ENCODE results near the gene SHLD1.

The SHLD1 gene

DNA sequence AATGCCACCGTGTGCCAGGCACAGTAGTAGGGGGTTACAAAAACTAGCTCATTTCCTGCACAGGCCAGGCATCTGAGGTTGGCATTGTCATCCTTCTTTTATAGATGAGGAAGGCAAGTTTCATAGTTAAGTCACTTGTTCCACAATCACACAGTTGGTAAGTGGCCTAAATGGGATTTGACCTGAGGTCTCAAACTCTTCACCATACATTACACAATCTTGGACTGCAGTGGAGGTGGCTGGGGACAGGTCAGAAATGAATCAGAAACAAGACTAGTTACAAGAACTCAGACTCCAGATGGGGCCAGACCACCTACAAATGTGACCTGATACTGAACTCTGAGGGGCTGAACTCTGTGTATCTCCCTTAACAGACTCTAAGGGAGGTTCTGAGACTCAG lies 150.7 kb downstream of the SHLD1 start:
- DNase-seq: no peak

DNA sequence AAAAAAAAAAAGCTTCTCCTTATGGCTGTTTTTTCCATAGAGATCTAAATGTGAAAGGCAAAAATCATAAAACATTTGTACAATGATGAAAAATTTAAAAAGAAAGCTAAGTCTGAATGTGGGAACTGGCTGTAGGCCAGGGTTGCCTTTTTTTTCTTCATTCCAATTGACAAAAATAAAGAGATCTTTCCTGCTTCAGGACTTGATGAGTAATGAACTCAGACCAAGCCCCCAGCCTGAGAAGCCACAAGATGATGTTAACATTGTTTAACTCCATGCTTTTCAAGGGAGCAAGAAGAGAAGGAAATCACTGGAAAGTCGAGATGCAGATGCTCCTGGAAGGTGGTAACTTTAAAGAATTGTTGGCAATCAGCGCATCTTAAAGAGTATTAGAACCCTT lies 158.8 kb downstream of the SHLD1 start:
- DNase-seq: no peak

DNA sequence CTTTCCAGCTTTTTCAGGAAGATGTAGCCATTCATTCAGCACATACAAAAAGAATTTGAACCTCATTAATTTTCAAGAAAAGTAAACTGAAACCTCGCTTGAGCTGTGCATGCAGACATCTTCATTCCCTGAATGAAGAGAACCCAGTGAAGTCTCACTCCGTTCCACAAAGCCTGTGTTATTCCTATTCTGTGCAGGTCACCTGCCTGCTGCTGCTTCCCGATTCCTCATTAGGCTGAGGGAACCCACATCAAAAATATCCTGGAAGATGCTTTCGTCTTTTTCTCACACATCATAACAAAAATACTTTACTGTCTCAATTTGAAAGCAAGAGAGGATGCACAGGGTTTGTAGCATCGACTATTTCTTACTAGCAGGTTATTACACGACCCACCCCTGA lies 160.0 kb downstream of the SHLD1 start:
- DNase-seq: no peak

DNA sequence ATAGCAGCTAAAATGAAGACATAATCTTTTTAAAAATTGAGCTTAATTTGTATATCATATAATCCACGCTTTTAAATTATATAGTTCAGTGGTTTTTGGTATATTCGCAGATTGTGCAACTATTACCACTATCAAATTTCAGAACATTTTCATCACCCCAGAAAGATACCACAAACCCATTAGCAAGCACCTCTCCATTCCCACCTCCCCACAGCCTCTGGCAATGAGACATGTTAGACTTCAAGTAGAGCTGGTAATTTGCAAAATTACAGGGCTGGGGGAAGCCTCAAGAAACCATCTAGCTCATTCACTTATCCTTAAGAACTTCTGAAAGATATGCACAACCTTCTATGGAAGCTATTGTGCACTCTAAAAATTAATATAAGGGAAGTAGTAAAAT lies 163.0 kb downstream of the SHLD1 start:
- no peak for DNase-seq
